ENCODE data around the gene NANS. TPM values are rescaled to one million over a fixed set of nuclear protein-coding genes. Genes with fewer than 3 reads are reported as not detected.
"Not testable (repeated sequence)": the region's sequence is repeated elsewhere in the genome, so short reads cannot be mapped to it uniquely, and the experiment has no call there.

The NANS gene
- total RNA-seq, 1 donor from 2014 or later: 22.9 TPM

- Mint-ChIP-seq H3K9me3 (ENCODE audit: unreplicated experiment) (peaks cover 4% of the 10 kb centered on the region), H3K27me3 (ENCODE audit: unreplicated experiment) (peaks cover 2% of the 10 kb centered on the region), H3K36me3 (ENCODE audit: unreplicated experiment) (no peaks in the 10 kb centered on the region), H3K27ac (ENCODE audit: unreplicated experiment) (no peak overlapping the region), H3K4me3 (ENCODE audit: unreplicated experiment) (no peak overlapping the region), H3K4me1 (ENCODE audit: low read depth, unreplicated experiment) (peaks cover 4% of the 10 kb centered on the region)
- TF ChIP-seq, protein P1, sequence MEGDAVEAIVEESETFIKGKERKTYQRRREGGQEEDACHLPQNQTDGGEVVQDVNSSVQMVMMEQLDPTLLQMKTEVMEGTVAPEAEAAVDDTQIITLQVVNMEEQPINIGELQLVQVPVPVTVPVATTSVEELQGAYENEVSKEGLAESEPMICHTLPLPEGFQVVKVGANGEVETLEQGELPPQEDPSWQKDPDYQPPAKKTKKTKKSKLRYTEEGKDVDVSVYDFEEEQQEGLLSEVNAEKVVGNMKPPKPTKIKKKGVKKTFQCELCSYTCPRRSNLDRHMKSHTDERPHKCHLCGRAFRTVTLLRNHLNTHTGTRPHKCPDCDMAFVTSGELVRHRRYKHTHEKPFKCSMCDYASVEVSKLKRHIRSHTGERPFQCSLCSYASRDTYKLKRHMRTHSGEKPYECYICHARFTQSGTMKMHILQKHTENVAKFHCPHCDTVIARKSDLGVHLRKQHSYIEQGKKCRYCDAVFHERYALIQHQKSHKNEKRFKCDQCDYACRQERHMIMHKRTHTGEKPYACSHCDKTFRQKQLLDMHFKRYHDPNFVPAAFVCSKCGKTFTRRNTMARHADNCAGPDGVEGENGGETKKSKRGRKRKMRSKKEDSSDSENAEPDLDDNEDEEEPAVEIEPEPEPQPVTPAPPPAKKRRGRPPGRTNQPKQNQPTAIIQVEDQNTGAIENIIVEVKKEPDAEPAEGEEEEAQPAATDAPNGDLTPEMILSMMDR (IDR thresholded peaks at IDR 0.05; ENCODE audit: partially characterized antibody, unreplicated experiment): no peak
- DNase-seq: no peak
Measured at GRCh38 chr9:98128316-98128715, 71.8 kb downstream of the NANS start.

DNA sequence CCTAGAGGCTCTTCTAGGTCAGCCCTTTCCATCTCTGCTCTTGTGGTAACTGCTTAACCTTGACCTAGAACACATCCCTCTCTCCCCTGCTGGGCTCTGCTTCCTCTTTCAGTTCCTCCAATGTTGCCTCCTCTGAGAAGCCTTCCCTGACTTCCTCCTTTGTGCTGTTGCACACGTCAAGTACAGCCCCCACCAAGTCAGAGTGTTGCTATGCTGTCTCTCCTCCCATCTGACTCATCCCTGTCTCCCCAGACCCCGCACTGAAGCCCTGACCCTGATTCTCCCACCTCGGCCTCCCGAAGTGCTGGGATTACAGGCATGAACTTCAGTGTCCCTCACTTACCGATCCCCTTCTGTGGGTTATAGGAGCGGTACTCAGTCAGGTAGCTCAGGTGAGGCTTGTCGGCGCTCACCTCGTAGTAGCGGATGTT lies 72.9 kb downstream of the NANS start:
- Mint-ChIP-seq H3K9me3 (ENCODE audit: unreplicated experiment) (peaks cover 4% of the 10 kb centered on the region), H3K4me1 (ENCODE audit: low read depth, unreplicated experiment) (peaks cover 10% of the 10 kb centered on the region), H3K36me3 (ENCODE audit: unreplicated experiment) (no peaks in the 10 kb centered on the region), H3K27me3 (ENCODE audit: unreplicated experiment) (peaks cover 2% of the 10 kb centered on the region), H3K27ac (ENCODE audit: unreplicated experiment) (no peak overlapping the region), H3K4me3 (ENCODE audit: unreplicated experiment) (no peak overlapping the region)
- TF ChIP-seq, protein P1 (IDR thresholded peaks at IDR 0.05; ENCODE audit: partially characterized antibody, unreplicated experiment): no peak
- DNase-seq: no peak

DNA sequence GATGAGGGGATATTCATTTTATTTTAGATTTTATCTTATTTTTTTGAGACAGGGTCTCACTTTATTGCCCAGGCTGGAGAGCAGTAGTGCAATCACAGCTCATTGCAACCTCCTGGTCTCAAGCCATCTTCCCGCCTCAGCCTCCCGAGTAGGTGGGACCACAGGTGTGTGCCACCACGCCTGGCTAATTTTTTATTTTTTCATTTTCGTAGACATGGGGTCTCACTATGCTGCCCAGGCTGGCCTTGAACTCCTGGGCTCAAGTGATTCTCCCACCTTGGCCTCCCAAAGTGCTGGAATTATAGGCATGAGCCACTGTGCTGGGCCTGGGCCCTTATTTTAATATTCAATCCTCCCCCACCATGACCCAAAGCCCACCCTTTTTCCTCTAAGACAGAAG lies 73.5 kb downstream of the NANS start:
- H3K4me3 Mint-ChIP-seq (ENCODE audit: unreplicated experiment); H3K9me3 Mint-ChIP-seq (ENCODE audit: unreplicated experiment); H3K36me3 Mint-ChIP-seq (ENCODE audit: unreplicated experiment); H3K27me3 Mint-ChIP-seq (ENCODE audit: unreplicated experiment); DNase-seq; H3K27ac Mint-ChIP-seq (ENCODE audit: unreplicated experiment): not testable (repeated sequence)
- peaks cover 10% of the 10 kb centered on the region for H3K4me1 Mint-ChIP-seq (ENCODE audit: low read depth, unreplicated experiment)

DNA sequence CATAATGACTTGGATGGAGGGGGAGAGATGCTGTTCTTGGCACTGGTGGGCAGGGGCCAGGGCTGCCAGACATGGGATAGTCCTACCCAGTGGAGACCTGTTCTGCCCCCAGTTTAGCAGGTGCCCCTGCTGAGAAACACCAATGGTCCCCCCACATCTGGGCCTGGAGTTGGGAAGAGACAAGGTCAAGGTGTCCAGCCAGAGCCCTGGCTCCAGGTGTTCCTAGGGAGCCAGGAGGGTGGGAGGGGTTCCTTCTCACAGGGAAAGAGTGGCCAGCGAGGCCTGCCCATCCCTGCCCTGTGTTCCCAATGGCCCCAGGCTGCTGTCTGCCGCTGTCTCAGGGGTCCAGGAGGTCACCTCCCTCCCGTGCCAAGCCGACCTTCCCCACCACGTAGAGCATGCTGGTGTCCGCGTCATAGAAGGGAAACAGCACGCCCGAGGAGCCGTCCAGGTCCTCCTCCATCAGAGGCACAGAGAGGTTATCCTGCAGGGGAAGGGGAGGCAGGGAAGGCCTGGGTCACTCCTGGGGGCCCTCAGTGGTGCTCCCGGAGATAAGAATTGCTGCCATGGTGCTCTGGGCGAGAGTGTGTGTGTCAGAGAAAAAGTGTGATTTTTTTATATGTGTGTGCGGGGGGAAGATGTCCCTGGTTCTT lies 74.2 kb downstream of the NANS start:
- DNase-seq: no peak
- peaks cover 10% of the 10 kb centered on the region for H3K4me1 Mint-ChIP-seq (ENCODE audit: low read depth, unreplicated experiment)
- H3K36me3 Mint-ChIP-seq (ENCODE audit: unreplicated experiment): no peaks in the 10 kb centered on the region
- peaks cover 4% of the 10 kb centered on the region for H3K9me3 Mint-ChIP-seq (ENCODE audit: unreplicated experiment)
- no peak overlapping the region for H3K27ac Mint-ChIP-seq (ENCODE audit: unreplicated experiment)
- H3K4me3 Mint-ChIP-seq (ENCODE audit: unreplicated experiment): no peak overlapping the region
- TF ChIP-seq, protein P1 (IDR thresholded peaks at IDR 0.05; ENCODE audit: partially characterized antibody, unreplicated experiment): no peak
- H3K27me3 Mint-ChIP-seq (ENCODE audit: unreplicated experiment): peaks cover 5% of the 10 kb centered on the region

DNA sequence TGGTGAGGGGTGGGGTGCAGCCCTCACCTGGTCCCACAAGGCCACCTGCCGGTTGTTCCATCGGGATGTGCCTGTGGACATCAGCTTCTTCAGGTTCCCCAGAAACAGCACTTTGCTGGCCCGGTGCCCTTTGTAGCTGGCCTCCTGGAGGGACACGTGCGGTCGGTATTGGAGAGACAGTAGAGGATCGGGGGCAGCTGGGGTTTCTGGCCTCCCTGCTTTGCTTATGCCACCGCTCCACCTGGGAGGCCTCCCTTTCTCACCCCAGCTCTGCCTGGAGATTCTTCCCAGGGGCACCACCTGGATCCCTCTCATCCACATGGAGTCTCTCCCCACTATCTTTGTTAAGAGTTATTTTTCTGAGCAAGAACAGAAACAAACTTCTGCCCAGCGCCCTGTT lies 75.6 kb downstream of the NANS start:
- Mint-ChIP-seq H3K27ac (ENCODE audit: unreplicated experiment) (no peak overlapping the region), H3K4me3 (ENCODE audit: unreplicated experiment) (no peak overlapping the region), H3K4me1 (ENCODE audit: low read depth, unreplicated experiment) (peaks cover 10% of the 10 kb centered on the region), H3K36me3 (ENCODE audit: unreplicated experiment) (no peaks in the 10 kb centered on the region), H3K9me3 (ENCODE audit: unreplicated experiment) (peaks cover 4% of the 10 kb centered on the region), H3K27me3 (ENCODE audit: unreplicated experiment) (peaks cover 4% of the 10 kb centered on the region)
- DNase-seq: no peak
- TF ChIP-seq, protein P1 (IDR thresholded peaks at IDR 0.05; ENCODE audit: partially characterized antibody, unreplicated experiment): no peak

Other genes starting within 250 kb of the NANS start
- not detected for gene FOXE1, start 203.5 kb upstream of the NANS start, total RNA-seq (ENCODE audit: unreplicated experiment)
- 11.2 TPM for gene TRMO, start 134.2 kb upstream of the NANS start, total RNA-seq (ENCODE audit: unreplicated experiment)
- gene HEMGN, start 118.6 kb upstream of the NANS start, total RNA-seq (ENCODE audit: unreplicated experiment): not detected
- 108 TPM for gene ANP32B, start 73.4 kb upstream of the NANS start, total RNA-seq (ENCODE audit: unreplicated experiment)
- 0.71 TPM for gene TRIM14, start 62.5 kb downstream of the NANS start, total RNA-seq (ENCODE audit: unreplicated experiment)
- 23.9 TPM for gene CORO2A, start 135.9 kb downstream of the NANS start, total RNA-seq (ENCODE audit: unreplicated experiment)
- 7.6 TPM for gene TBC1D2, start 198.9 kb downstream of the NANS start, total RNA-seq (ENCODE audit: unreplicated experiment)